ENCODE data around the gene CCDC39. TPM values are rescaled to one million over a fixed set of nuclear protein-coding genes. Genes with fewer than 3 reads are reported as not detected.

The CCDC39 gene
- total and polyA plus RNA-seq, 2 of the 13 experiments (the other 11 are each of a cell fraction or from before 2014, with no cell fraction given) = not detected

GRCh38 chr3:180601688-180602666 is 77.3 kb downstream of the CCDC39 start, which contains the start of gene TTC14 (continued):
- TF ChIP-seq ZBTB4 (CRISPR knock-in tag; IDR thresholded peaks at IDR 0.05; ENCODE audit: borderline replicate concordance) (no peak), GATA4 (IDR thresholded peaks at IDR 0.05; ENCODE audit: borderline replicate concordance, low read depth) (no peak), SALL1 (CRISPR knock-in tag; IDR thresholded peaks at IDR 0.05) (peak; percentile 82), ARNTL (CRISPR knock-in tag; IDR thresholded peaks at IDR 0.05) (no peak), PHF20 (CRISPR knock-in tag; IDR thresholded peaks at IDR 0.05) (peak; percentile 99), HMG20A (CRISPR knock-in tag; IDR thresholded peaks at IDR 0.05; ENCODE audit: borderline replicate concordance) (no peak), HNRNPLL (IDR thresholded peaks at IDR 0.05; ENCODE audit: low read depth, low read length, poor library complexity, severe bottlenecking) (peak; percentile 80), MAZ (IDR thresholded peaks at IDR 0.05; ENCODE audit: borderline replicate concordance, low read depth, low read length) (peak; percentile 91), MAZ (CRISPR knock-in tag; IDR thresholded peaks at IDR 0.05; ENCODE audit: low read depth) (peak; percentile 89), BCL6 (CRISPR knock-in tag; IDR thresholded peaks at IDR 0.05) (no peak; the same call in 1 of the 2 replicates), ZNF275 (CRISPR knock-in tag; IDR thresholded peaks at IDR 0.05; ENCODE audit: borderline replicate concordance) (no peak), ZNF33B (CRISPR knock-in tag; IDR thresholded peaks at IDR 0.05) (peak; percentile 13), ZNF235 (CRISPR knock-in tag; IDR thresholded peaks at IDR 0.05; ENCODE audit: borderline replicate concordance) (no peak), THAP9 (CRISPR knock-in tag; IDR thresholded peaks at IDR 0.05; ENCODE audit: borderline replicate concordance) (peak; percentile 95), MAFF (IDR thresholded peaks at IDR 0.05; ENCODE audit: low read depth, low read length) (peak; percentile 1; the same call in 1 of the 2 replicates), ZNF329 (CRISPR knock-in tag; IDR thresholded peaks at IDR 0.05; ENCODE audit: low read depth) (0 out of 2 replicates have a peak, but pooled peaks have one; percentile 32), TCF7 (IDR thresholded peaks at IDR 0.05; ENCODE audit: low read depth) (no peak), ZNF543 (CRISPR knock-in tag; IDR thresholded peaks at IDR 0.05) (no peak), ATF1 (CRISPR knock-in tag; IDR thresholded peaks at IDR 0.05) (peak; percentile 73), SMYD3 (CRISPR knock-in tag; IDR thresholded peaks at IDR 0.05) (peak; percentile 86; the same call in 1 of the 2 replicates)

Measured in HepG2 (cell line).